GM13976 (cell line): ENCODE measurements around the gene STK4.

Source experiments
- DNase-seq: peaks from one replicate; pipeline ENCODE4 v3.0.0; 2012; ENCODE audit warnings: low spot score
- in situ Hi-C: fragments of 300-500 bp; cut with MboI; formaldehyde crosslinking; loops from one replicate; pipeline ENCODE4 v1.12.0; 2022; ENCODE audit warnings: low sequenced_read_pairs, mixed read lengths, inconsistent platforms; ENCODE audit not compliant: unreplicated experiment
- TF ChIP-seq, protein P1 (sequence below): IDR thresholded peaks from 2 replicates; pipeline ENCODE4 v1.5.1; 2012; ENCODE audit warnings: borderline replicate concordance, mild to moderate bottlenecking; ENCODE audit not compliant: insufficient read depth; ENCODE audit errors: extremely low read depth, missing control alignments, control extremely low read depth

Gene STK4

DNA sequence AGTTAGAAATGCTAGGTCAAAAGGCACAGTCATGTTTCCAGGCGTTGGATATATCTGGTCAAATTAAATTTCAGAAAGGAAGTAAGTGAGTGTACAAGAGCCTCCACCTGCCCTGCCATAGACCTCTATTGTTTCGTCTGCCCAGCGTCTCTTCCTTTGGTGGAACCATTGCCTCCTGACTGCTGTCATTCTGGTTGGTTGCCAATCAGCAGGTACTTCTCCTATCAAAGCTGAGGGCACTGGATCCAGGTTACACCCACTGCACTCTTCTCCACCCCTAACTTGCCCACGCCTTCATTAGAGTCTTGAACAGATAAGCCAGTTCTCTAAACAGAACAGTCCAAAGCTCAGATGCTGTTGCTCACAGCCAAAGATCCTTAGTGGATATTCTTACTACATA lies 151.3 kb downstream of the STK4 start:
- DNase-seq, result no peak
- TF ChIP-seq, protein P1, sequence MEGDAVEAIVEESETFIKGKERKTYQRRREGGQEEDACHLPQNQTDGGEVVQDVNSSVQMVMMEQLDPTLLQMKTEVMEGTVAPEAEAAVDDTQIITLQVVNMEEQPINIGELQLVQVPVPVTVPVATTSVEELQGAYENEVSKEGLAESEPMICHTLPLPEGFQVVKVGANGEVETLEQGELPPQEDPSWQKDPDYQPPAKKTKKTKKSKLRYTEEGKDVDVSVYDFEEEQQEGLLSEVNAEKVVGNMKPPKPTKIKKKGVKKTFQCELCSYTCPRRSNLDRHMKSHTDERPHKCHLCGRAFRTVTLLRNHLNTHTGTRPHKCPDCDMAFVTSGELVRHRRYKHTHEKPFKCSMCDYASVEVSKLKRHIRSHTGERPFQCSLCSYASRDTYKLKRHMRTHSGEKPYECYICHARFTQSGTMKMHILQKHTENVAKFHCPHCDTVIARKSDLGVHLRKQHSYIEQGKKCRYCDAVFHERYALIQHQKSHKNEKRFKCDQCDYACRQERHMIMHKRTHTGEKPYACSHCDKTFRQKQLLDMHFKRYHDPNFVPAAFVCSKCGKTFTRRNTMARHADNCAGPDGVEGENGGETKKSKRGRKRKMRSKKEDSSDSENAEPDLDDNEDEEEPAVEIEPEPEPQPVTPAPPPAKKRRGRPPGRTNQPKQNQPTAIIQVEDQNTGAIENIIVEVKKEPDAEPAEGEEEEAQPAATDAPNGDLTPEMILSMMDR, result no peak
- in situ Hi-C loops, result no loop called here

DNA sequence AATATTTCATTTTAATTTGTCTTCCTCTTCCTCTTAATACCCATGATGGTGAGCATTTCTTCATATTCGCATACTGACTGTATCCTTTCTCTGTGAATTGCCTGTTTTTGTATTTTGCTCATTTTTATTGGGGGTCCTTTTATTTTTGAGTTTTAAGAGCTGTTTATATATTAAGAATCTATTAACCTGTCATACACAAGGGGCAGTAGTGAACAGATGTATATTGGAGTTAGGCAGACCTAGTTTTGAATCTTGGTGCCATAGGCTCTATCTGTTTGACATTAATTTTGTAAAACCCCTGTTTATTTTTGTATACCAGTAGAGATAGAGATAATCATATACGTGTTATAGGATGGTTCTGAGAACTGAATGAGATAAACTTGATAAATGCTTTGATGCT lies 151.7 kb downstream of the STK4 start:
- in situ Hi-C loops, result no loop called here
- TF ChIP-seq, protein P1, result no peak
- DNase-seq, result no peak

DNA sequence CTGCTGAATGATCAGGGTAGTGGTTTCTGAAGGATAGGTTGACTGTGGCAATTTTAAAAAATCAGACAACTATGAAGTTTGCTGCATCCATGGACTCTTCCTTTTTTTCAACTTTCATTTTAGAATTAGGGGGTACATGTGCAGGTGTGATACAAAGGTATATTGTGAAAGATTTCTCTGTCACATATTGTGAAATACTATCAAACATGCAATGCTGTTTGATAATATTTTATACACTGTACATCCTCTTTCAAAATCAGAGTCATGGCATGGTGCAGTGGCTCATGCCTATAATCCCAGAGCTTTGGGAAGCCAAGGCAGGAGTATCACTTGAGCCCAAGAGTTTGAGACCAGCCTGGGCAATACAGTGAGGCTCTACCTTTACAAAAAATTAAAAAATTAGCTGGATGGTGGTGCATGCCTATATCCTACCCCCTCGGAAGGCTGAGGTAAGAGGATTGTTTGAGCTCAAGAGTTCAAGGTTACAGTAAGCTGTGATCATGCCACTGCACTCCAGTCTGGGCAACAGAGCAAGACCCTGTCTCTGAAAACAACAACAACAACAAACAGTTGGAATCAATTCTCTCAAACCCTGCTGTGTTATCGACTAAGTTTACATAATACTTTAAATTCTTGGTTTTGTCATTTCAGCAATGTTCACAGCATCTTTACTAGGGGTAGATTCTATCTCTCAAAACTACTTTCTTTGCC lies 153.4 kb downstream of the STK4 start:
- in situ Hi-C loops, result no loop called here
- TF ChIP-seq, protein P1, result no peak

DNA sequence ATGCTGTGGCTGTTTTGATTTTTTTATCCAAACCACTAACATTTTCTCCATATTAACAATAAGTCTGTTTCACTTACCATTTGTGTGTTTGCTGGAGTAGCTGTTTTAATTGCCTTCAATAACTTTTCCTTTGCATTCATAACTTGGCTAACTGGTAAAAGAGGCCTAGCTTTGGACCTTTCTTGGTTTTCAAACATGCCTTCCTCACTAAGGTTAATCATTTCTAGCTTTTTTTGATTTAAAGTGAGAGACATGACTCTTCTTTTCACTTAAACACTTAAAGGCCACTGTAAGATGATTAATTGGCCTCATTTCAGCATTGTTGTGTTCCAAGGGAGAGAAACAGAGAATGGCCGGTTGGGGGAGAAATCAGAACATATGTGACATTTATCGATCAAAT lies 155.1 kb downstream of the STK4 start:
- TF ChIP-seq, protein P1, result no peak
- no peak for DNase-seq
- in situ Hi-C loops, result no loop called here

More for the DNA sequence above, 153.4 kb downstream of the STK4 start:
- DNase-seq, result no peak

DNA sequence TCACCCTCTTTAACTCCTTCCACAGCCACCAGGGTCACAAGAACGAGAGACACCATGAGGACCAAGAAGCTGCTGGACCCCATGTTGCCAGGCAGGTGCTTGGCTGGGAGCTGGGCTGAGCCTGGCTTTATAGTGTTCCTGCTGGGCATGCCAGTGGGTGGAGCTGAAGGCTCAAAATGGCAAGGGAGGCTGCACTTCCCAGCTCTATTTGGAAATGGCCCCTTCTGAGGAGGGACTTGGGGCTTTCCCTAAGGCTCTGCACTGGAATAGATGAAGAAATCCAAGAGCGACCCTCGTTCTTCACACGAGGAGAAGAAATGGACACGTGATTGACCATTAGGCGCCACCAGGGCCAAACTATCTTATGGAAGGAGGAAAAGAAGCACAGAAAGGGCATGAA lies 158.1 kb downstream of the STK4 start, which contains the start of gene WFDC12:
TSS of gene WFDC12 (minus strand) at position 101 of the 400 bp plus-strand sequence. CDS start at position 83, 18 bp downstream.
- no peak for DNase-seq
- in situ Hi-C loops, result no loop called here
- TF ChIP-seq, protein P1, result no peak

DNA sequence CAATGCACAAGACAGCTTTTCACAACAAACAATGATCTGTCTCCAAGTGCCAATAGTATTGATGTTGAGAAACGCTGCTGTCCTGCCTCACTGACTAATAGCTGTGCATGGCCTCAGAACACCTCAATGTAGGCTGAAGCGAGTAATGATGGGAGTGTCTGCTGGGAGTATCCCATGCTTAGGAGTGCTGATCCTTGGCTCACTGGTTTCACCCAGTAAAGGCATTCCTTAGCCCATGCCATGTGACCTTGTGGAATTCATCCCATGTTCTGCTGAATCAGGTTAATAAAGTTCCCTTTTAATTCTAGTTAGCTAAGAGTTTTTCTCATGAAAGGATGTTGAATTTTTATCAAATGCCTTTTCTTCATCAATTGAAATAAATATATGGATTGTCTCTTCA lies 161.8 kb downstream of the STK4 start:
- TF ChIP-seq, protein P1, result no peak
- in situ Hi-C loops, result no loop called here
- DNase-seq, result no peak
